GM12892 (cell line): Measurements from ENCODE around the gene BST1.
"Not testable (repeated sequence)": the region's sequence is repeated elsewhere in the genome, so short reads cannot be mapped to it uniquely, and the experiment has no call there.

Experiments used
- DNase-seq: peaks from one replicate; pipeline ENCODE4 v3.0.0; 2011; ENCODE audit not compliant: insufficient read length
- FAIRE-seq: peaks from 2 replicates; lab custom pipeline; 2011; peaks lifted over from hg19 to GRCh38; lab: Jason Lieb, UNC
- POLR2A ChIP-seq: IDR thresholded peaks from 2 replicates; pipeline ENCODE4 v1.6.1; 2011; ENCODE audit warnings: low read depth, low read length, control low read depth
- POLR2AphosphoS5 ChIP-seq: IDR thresholded peaks from 2 replicates; pipeline ENCODE4 v1.6.1; 2011; ENCODE audit warnings: low read depth, low read length, control low read depth
- TAF1 ChIP-seq: IDR thresholded peaks from 2 replicates; pipeline ENCODE4 v1.6.1; 2011; ENCODE audit warnings: low read depth, mild to moderate bottlenecking, control low read depth, low read length, borderline replicate concordance

BST1 gene

GRCh38 chr4:15717086-15717485 is 14.2 kb downstream of the BST1 start:
- FAIRE-seq (no peak), DNase-seq (no peak)
- TF ChIP-seq TAF1 (no peak), POLR2A (no peak)

GRCh38 chr4:15717657-15718416 is 15.0 kb downstream of the BST1 start:
- no peak for DNase-seq
- no peak for TF ChIP-seq POLR2A
- FAIRE-seq, result no peak

- DNase-seq, result no peak
- TF ChIP-seq TAF1, result no peak
- TF ChIP-seq POLR2AphosphoS5, result no peak
- no peak for TF ChIP-seq POLR2A
- FAIRE-seq, result no peak
These were observed 15.6 kb downstream of the BST1 start for GRCh38 chr4:15718465-15718864.

- TF ChIP-seq POLR2AphosphoS5, result no peak
- TF ChIP-seq POLR2A, result no peak
- no peak for TF ChIP-seq TAF1
- DNase-seq, result no peak
- no peak for FAIRE-seq
These were observed 16.1 kb downstream of the BST1 start for GRCh38 chr4:15718959-15719358.

- DNase-seq, result no peak
- TF ChIP-seq POLR2A (no peak), POLR2AphosphoS5 (no peak), TAF1 (no peak)
- FAIRE-seq, result no peak
These were observed 16.6 kb downstream of the BST1 start for GRCh38 chr4:15719506-15719905.

- no peak for DNase-seq
- FAIRE-seq, result no peak
- TF ChIP-seq TAF1 (no peak), POLR2AphosphoS5 (no peak), POLR2A (no peak)
These were observed 18.0 kb downstream of the BST1 start for GRCh38 chr4:15720851-15721250.

GRCh38 chr4:15725608-15726007 is 22.7 kb downstream of the BST1 start:
- TF ChIP-seq POLR2A (no peak), POLR2AphosphoS5 (no peak), TAF1 (no peak)
- FAIRE-seq (no peak), DNase-seq (no peak)

- FAIRE-seq (peak; percentile 80), DNase-seq (peak; percentile 13)
These were observed 27.2 kb downstream of the BST1 start for GRCh38 chr4:15729910-15730533.

GRCh38 chr4:15733061-15733460 is 30.2 kb downstream of the BST1 start:
- not testable (repeated sequence) for FAIRE-seq, DNase-seq

More at GRCh38 chr4:15729910-15730533, 27.2 kb downstream of the BST1 start:
- no peak for TF ChIP-seq POLR2A
- TF ChIP-seq POLR2AphosphoS5, result no peak
- no peak for TF ChIP-seq TAF1

- no peak for TF ChIP-seq POLR2AphosphoS5
- no peak for TF ChIP-seq TAF1
- no peak for TF ChIP-seq POLR2A
- FAIRE-seq (no peak), DNase-seq (no peak)
These were observed 32.7 kb downstream of the BST1 start for GRCh38 chr4:15735536-15735935.

- TF ChIP-seq TAF1, result no peak
- TF ChIP-seq POLR2A, result no peak
- TF ChIP-seq POLR2AphosphoS5, result no peak
- no peak for FAIRE-seq
These were observed 33.7 kb downstream of the BST1 start for GRCh38 chr4:15736514-15737050.

GRCh38 chr4:15737255-15737654 is 34.4 kb downstream of the BST1 start:
- DNase-seq (no peak), FAIRE-seq (no peak)
- TF ChIP-seq POLR2AphosphoS5 (no peak), TAF1 (no peak), POLR2A (no peak)

More at GRCh38 chr4:15736514-15737050, 33.7 kb downstream of the BST1 start:
- no peak for DNase-seq

GRCh38 chr4:15738877-15739276 is 36.0 kb downstream of the BST1 start:
- DNase-seq (no peak), FAIRE-seq (no peak)

More at GRCh38 chr4:15738877-15739276, 36.0 kb downstream of the BST1 start:
- TF ChIP-seq TAF1 (no peak), POLR2A (no peak), POLR2AphosphoS5 (no peak)
